Panc1 (cell line): ENCODE data around the gene XRCC2. TPM values are rescaled to one million over a fixed set of nuclear protein-coding genes. Genes with fewer than 3 reads are reported as not detected.

Experiments used
- ATAC-seq: fragments of 200-7000 bp; cut with Tn5 transposase; 2 replicates; pipeline ENCODE4 v1.9.1; 2020; ENCODE audit warnings: mild to moderate bottlenecking, moderate library complexity
- BruUV-seq: library from RNA; stranded (reverse); fragments of 400-500 nt; replicated peaks from 2 replicates; lab custom pipeline; 2021; lab: Mats Ljungman, UMichigan
- CTCF ChIA-PET: fragments of 300-600 bp; sonication (Branson Sonifier 250); formaldehyde crosslinking; loops from one replicate; lab custom pipeline; 2022; ENCODE audit warnings: antibody characterized with exemption; lab: Charles Lee
- POLR2A ChIA-PET: fragments of 300-600 bp; sonication (Branson Sonifier 250); formaldehyde crosslinking; loops from one replicate; lab custom pipeline; 2022; ENCODE audit warnings: antibody characterized with exemption; lab: Charles Lee
- DNase-seq: peaks from one replicate; pipeline ENCODE4 v3.0.0-alpha.2; 2010; ENCODE audit warnings: low read depth, low spot score
- H3K27ac ChIP-seq: 2 replicates; pipeline ENCODE4 v1.5.1; 2011; ENCODE audit warnings: mild to moderate bottlenecking, low read length, inconsistent platforms
- H3K27me3 ChIP-seq: fragments of 200-500 bp; sonication (Bioruptor generic); 2 replicates; pipeline ENCODE4 v1.6.0; 2014; ENCODE audit warnings: low read length, inconsistent platforms; ENCODE audit not compliant: control insufficient read depth, insufficient read depth
- H3K36me3 ChIP-seq: fragments of 200-500 bp; sonication (Bioruptor generic); 2 replicates; pipeline ENCODE4 v1.5.1; 2014; ENCODE audit warnings: inconsistent platforms, mild to moderate bottlenecking, low read length, moderate library complexity; ENCODE audit not compliant: control insufficient read depth, insufficient read depth
- H3K4me1 ChIP-seq: 2 replicates; pipeline ENCODE4 v1.5.1; 2011; ENCODE audit warnings: inconsistent platforms, mild to moderate bottlenecking, low read length, moderate library complexity; ENCODE audit not compliant: control insufficient read depth, insufficient read depth
- H3K4me3 ChIP-seq, 2 experiments: 2 replicates each; pipeline ENCODE4 v1.5.1; 2011 to 2012; ENCODE audit warnings: low read depth in 2 of 2, low read length in 2 of 2, mild to moderate bottlenecking in 2 of 2, inconsistent platforms in 1 of 2, moderate library complexity in 1 of 2
- H3K9me3 ChIP-seq: fragments of 200-500 bp; sonication (Bioruptor generic); 2 replicates; pipeline ENCODE4 v1.5.1; 2014; ENCODE audit warnings: low read depth, mild to moderate bottlenecking, inconsistent platforms, low read length, moderate library complexity; ENCODE audit not compliant: control insufficient read depth, insufficient read depth
- CTCF ChIP-seq: fragments of 450-650 bp; IDR thresholded peaks from 2 replicates; pipeline ENCODE4 v1.5.1; 2017; ENCODE audit warnings: mild to moderate bottlenecking
- POLR2AphosphoS5 ChIP-seq: IDR thresholded peaks from 2 replicates; pipeline ENCODE4 v1.6.1; 2012; ENCODE audit warnings: mild to moderate bottlenecking, low read depth, low read length, moderate library complexity
- SIN3A ChIP-seq: IDR thresholded peaks from 2 replicates; pipeline ENCODE4 v1.6.1; 2012; ENCODE audit warnings: low read depth, mild to moderate bottlenecking, low read length, moderate library complexity, borderline replicate concordance; ENCODE audit not compliant: insufficient read depth
- TCF7L2 ChIP-seq: IDR thresholded peaks from 2 replicates; pipeline ENCODE4 v1.6.1; 2011; ENCODE audit warnings: mild to moderate bottlenecking, low read depth, low read length, inconsistent platforms
- in situ Hi-C: cut with HindIII; loops from 2 replicates; pipeline ENCODE4 v1.10.0; 2016; ENCODE audit warnings: low sequenced_read_pairs, low pct_unique_long_range_greater_than_20kb
- intact Hi-C: fragments of 100-400 bp; cut with micrococcal nuclease; formaldehyde crosslinking; loops from one replicate; pipeline ENCODE4 v1.10.0; 2022; ENCODE audit not compliant: unreplicated experiment
- total RNA-seq: library from RNA; stranded (reverse); gene quantifications from one replicate; pipeline ENCODE4 v1.2.1, GENCODE V29; 2021; ENCODE audit not compliant: unreplicated experiment
- TF ChIP-seq, protein P1 (sequence below), 2 experiments: IDR thresholded peaks; 2 replicates each; pipeline ENCODE4 v1.6.1; 2011 to 2012; ENCODE audit warnings: low read depth in 2 of 2, control low read depth in 1 of 2, low read length in 1 of 2, mild to moderate bottlenecking in 1 of 2, moderate library complexity in 1 of 2; ENCODE audit not compliant: insufficient read depth in 1 of 2

XRCC2 gene
- total RNA-seq, 1 experiment from 2014 or later: 10.3 TPM

- no peak for ATAC-seq
- no TSS peak for BruUV-seq
- POLR2A ChIA-PET: no interaction called here
These were observed 9.9 kb downstream of the XRCC2 start for GRCh38 chr7:152666078-152666477.

DNA sequence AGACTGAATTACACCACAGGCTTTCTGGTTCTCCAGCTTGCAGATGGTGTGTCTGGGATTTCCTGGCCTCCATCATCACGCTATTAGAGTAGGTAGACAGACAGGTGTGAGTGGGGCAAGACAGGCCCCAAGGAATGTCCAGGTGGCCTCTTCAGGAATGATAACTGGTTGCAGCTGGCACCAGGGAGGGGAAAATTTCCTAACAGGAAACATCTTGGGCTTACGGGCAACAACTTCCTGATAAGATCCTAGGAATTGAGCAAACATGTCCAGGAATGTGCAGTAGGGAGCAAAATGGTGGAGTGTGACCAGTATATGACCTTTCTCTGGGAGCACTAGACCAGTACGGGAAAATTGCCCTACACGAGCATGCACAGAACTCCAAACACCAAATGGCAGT is 11.3 kb downstream of the XRCC2 start:
- no TSS peak for BruUV-seq
- ATAC-seq: no peak
- ChIA-PET POLR2A (no interaction called here), CTCF (no interaction called here)
- Histone ChIP-seq H3K36me3 (peaks cover 2% of the 10 kb centered on the region), H3K4me3 (no peak overlapping the region), H3K27me3 (no peaks in the 10 kb centered on the region), H3K27ac (no peak overlapping the region), H3K9me3 (no peaks in the 10 kb centered on the region), H3K4me1 (no peaks in the 10 kb centered on the region)
- in situ Hi-C loops (no loop called here), intact Hi-C loops (no loop called here)
- DNase-seq: no peak
- TF ChIP-seq, protein P1, sequence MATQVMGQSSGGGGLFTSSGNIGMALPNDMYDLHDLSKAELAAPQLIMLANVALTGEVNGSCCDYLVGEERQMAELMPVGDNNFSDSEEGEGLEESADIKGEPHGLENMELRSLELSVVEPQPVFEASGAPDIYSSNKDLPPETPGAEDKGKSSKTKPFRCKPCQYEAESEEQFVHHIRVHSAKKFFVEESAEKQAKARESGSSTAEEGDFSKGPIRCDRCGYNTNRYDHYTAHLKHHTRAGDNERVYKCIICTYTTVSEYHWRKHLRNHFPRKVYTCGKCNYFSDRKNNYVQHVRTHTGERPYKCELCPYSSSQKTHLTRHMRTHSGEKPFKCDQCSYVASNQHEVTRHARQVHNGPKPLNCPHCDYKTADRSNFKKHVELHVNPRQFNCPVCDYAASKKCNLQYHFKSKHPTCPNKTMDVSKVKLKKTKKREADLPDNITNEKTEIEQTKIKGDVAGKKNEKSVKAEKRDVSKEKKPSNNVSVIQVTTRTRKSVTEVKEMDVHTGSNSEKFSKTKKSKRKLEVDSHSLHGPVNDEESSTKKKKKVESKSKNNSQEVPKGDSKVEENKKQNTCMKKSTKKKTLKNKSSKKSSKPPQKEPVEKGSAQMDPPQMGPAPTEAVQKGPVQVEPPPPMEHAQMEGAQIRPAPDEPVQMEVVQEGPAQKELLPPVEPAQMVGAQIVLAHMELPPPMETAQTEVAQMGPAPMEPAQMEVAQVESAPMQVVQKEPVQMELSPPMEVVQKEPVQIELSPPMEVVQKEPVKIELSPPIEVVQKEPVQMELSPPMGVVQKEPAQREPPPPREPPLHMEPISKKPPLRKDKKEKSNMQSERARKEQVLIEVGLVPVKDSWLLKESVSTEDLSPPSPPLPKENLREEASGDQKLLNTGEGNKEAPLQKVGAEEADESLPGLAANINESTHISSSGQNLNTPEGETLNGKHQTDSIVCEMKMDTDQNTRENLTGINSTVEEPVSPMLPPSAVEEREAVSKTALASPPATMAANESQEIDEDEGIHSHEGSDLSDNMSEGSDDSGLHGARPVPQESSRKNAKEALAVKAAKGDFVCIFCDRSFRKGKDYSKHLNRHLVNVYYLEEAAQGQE (IDR thresholded peaks at IDR 0.05; ENCODE audit: insufficient read depth in 1 of 2, low read depth in 2 of 2, low read length in 1 of 2): no peak
- TF ChIP-seq SIN3A (no peak), CTCF (no peak), TCF7L2 (no peak), POLR2AphosphoS5 (no peak)

More at GRCh38 chr7:152666078-152666477, 9.9 kb downstream of the XRCC2 start:
- no peak for DNase-seq
- CTCF ChIA-PET: no interaction called here
- no peak overlapping the region for H3K4me3 ChIP-seq
- H3K4me1 ChIP-seq: no peaks in the 10 kb centered on the region
- no peaks in the 10 kb centered on the region for H3K27me3 ChIP-seq
- H3K27ac ChIP-seq: no peak overlapping the region
- no peaks in the 10 kb centered on the region for H3K9me3 ChIP-seq
- H3K36me3 ChIP-seq: peaks cover 2% of the 10 kb centered on the region
- TF ChIP-seq SIN3A: no peak
- no peak for TF ChIP-seq POLR2AphosphoS5
- TF ChIP-seq, protein P1 (IDR thresholded peaks at IDR 0.05; ENCODE audit: insufficient read depth in 1 of 2, low read depth in 2 of 2, low read length in 1 of 2): no peak
- no peak for TF ChIP-seq CTCF
- TF ChIP-seq TCF7L2: no peak
- intact Hi-C loops (no loop called here), in situ Hi-C loops (no loop called here)
